Islet precursor cell (in vitro differentiated cells): ENCODE results near the gene WNT3.
"Not testable (repeated sequence)": the region's sequence is repeated elsewhere in the genome, so short reads cannot be mapped to it uniquely, and the experiment has no call there.

Experiments
- DNase-seq: peaks from one replicate; pipeline ENCODE4 v3.0.0-alpha.2; 2018

Gene WNT3

DNA sequence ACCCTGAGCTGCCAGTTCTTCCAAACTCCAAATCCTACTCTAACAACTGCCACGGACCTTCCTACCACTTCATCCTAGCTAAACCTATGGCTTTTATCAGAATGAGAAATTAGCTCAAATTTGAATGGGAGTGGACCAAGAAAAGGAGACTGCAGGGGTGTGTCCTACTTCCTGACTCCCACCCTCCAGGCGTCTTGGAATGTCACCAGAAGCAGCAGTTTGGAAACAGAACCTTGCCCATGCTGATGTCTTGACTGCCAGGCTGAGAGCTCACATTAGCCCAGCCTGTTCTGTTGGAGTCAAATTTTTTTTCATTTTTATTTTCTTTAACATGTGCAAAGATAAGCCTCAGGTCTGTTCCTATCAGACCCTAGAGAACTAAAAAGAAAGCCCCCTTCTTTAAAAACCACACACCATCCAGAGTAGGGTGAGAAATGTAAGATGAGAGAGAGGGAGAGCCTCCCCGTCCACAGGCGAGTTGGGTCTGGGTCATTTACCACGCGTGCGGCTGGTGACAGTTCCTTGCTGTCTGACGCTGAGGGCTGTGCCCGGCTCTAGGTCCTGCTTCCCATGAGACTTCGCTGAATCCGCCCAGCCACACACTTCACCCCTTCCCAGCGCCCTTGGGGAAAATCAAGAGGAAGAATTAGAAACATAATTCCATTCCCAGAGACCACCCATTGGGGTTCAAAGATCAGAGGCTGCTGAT is 54.3 kb downstream of the WNT3 start:
- DNase-seq, result peak; percentile 50

DNA sequence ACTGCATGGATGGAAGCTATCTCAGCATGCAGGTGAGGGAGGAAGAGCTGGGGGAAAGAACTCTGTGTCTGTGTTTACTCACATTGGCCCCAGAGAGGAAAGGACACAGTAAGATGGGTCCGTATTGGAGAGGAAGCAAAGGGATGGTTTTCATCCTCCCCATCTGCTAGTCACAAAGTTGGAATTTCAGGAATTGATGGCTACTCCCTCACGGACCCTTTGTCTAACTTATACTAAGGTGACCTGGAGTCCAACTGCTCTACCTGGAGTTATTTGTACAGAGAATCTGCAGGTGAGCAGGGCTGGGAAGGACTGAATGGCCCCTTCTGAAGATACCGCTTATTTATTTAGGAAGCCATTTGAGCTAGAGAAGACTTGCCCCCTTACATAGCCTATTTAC is 55.1 kb downstream of the WNT3 start:
- peak; percentile 44 for DNase-seq

DNA sequence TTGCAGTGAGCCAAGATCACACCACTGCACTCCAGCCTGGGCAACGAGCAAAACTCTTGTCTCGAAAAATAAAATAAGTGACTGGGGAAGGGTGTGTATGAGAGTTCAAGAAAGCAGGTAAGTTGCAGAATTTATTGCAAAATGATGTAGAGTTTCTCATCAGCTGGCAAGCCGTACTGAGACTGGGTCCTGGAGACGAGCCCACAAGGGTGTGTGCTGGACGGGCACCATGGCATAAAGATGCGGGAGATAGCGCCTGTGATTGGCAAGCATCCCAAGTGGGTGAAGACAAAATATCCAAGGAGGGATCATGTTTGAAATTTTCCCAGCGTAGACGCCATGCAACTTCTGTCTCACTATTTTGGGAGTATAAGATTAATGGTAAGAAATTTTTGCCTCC is 59.4 kb downstream of the WNT3 start:
- no peak for DNase-seq

DNA sequence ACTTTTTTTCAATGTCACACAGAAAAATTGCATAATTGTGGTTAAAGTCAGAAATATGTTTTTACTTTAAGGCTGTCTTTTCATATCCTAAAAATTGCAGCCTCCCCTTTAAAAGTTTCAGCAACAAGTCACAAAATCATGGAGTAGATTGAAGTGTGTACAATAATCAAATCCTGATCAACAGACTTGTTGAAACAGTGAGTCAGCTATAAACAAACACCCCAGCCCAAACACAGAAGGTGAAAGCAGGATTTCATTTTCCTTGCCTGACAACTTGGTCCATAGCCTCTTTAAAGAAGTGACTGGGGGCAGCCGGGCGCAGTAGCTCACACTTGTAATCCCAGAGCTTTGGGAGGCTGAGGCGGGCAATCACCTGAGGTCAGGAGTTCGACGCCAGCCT is 59.9 kb downstream of the WNT3 start:
- no peak for DNase-seq

DNA sequence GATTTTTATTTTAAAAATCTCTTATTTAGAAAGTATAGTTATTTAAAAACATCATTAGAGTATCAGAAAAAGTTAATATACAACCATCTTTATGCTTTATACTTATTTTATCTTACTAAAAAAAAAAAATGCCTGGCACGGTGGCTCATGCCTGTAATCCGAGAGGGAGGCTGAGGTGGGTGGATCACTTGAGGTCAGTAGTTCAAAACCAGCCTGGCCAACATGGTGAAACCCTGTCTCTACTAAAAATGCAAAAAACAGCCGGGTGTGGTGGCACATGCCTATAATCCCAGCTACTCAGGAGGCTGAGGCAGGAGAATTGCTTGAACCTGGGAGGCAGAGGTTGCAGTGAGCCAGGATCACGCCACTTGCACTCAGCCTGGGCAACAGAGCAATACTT is 60.9 kb downstream of the WNT3 start:
- DNase-seq, result not testable (repeated sequence)

DNA sequence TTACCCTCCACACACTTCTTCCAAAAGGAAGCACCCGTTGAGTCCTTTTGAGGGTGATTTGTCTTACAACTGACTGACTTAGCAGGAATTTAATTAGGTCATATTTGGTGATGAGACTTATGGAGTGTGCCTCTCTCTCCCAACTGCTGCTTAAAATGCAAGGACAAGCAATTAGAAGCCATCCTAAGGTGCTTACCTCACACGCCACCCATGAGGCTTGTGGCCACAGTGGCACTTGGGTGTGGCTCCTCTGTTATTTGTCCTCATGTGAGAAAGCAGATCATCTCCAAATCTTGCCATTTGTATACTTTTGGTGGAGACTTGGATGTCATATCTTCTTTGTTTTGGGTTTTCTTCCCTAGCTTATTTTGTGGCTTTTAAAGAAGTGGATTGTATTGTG is 61.6 kb downstream of the WNT3 start:
- DNase-seq, result no peak

DNA sequence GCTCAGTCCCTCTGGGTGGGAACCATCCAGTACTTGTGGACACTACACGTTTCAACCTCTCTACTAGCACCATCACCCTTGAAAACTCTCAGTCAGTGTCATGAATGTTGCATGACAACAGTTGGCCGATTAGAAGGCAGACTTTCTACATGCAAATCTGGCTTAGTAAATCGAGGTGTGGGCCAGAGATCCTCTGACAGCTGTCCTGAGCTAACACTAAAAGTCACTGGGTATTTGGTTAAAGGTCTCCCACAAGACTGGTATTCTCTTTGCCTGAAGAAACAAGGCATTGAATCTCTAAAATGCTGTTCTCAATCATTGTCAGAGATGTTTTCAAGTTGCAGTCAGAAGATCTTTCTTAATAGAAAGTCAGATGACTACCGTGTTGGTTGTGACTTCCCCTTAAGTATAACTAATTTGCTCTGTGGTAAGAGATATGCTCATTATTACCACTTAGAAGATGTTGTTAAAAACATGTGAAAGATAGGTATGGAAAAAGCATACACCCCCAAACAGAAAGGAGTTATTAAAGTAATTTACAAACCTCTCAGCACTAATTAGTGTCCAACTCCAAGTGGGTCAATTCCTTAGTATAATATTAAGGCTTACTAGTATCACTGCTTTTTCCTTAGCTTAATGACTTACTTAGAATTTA is 62.3 kb downstream of the WNT3 start:
- no peak for DNase-seq

DNA sequence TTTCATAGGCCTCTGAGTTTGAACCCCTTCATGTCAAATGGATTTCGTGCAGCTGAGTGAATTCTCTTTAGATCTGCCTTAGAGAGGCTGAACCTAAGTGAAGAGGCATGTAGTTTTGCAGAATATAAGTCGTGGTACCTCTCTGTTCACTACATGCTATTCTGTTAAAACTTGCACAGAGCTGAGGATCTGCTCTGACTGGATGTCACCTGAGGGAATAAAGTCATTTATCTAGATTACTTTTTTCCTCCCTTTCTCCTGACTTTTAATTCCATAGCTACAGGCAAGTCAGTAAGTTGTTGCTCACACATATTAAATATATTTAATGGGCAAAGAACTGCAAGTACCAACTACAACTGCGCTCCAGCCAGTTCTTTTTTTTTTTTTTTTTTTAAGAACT is 64.7 kb downstream of the WNT3 start:
- DNase-seq, result no peak

DNA sequence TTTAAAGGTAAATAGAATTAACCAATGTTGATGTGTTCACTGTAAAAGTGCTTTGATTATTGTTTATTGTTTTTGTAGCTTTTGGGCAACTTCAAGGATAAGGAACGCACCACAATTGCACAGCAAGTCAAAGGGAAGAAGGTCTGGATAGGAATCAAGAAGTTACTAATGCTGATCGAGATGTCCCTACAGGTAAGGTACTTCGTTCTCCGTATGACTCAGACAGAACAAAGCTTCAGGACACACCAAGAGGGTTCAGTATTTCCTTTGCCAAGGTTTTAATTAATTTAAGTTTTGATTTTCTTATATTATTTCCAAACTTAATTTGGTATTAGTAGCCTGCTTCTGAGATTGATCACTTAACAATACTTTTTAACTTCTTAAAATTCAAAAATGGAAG is 67.1 kb downstream of the WNT3 start:
- DNase-seq, result no peak

DNA sequence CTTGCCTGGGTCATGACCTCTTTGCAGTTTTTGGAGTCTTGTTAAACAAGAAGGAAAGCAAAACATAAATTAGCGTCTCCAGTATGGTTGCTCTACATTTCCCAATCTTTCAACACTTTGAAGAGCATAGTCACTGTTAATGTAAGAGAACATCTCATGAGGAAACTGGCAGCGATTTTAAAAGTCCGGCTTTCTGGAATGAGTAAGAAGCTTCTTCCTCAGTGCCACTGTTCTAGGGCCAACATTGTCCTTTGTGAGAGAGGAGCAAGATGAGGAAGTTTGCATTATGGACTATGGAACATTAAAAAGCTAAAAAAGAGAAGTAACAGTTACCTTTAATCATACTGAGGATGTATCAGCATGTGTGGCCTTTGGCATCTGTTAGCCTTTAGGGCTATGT is 73.1 kb downstream of the WNT3 start:
- DNase-seq, result no peak

DNA sequence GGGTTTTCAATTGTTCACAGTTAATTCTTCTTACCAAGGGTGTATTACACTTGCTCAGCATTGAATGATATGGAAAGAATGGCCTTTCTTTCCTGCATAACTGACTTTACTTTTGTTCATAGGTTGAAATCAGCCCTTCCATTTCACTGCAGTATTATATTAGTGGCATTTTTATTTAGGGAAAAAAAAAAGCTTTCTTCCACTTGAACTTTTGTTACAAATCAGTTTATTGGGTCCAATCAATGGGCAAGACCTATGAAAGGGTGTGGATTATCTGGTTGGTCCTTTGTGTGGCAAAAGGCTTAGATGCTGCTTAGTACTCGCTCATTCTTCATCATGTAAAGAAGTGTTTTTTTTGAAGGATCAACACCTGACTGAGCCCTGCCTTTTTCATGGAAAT is 74.1 kb downstream of the WNT3 start:
- no peak for DNase-seq

DNA sequence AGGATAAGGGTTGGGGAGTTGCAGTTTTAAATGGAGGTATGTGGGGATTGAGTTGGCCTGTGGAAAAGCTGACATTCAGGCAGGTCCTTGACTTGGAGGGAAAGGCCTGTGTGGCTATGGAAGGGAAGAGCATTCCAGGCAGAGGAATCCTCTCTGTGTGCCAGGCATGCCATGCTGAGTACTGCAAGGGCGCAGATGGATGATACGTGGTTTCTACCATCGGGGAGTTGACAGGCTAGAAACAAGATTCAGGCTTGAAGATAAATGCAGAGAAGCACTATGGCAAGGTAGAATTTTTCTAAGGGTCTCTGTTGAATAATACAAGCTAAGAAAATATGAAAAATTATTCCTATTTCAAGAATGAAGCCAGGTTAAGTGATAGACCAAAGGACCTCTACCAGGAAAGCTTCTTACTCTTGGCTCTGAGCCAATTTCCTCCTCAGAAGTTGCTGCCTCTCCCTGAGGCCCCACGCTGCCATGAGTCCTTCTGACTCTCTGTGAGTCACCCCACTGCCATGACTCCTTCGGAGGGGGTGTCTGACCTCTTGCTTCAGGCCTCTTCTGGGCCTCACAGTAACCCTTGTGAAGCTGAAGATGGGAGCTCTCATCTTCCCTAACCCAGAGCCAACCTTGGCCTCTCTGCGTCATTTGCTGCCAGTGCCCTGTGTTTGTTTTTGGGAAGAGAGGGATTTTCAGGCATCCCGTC is 75.8 kb downstream of the WNT3 start:
- DNase-seq, result no peak

DNA sequence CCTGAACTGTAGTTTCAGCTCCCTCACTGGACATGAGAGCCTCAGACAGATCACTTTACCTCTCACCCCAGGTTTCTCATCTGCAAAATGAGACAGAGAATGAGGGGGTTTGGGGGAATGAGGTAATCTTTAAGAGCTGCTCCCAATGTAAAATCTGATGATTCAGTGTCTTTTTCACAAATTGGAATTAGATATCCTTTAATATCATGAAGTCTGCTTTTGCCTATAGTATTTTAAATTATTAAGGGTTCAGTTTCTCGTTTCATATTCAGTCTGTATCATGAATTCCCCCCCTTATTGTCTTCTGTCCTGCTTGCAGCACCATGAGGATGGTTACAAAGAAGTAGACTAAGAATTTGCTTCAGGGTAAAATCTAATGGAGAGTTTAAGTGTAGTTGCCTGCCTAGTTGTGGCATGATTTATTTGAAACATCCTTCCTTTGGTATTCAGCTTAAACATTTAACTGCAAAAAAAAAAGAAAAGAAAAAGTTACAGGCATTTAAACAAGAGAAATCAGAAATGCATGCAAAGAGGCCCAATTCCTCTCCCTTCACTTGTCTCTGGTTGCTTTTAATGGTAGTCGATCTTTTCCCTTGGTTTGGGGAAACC is 77.3 kb downstream of the WNT3 start:
- DNase-seq, result no peak

DNA sequence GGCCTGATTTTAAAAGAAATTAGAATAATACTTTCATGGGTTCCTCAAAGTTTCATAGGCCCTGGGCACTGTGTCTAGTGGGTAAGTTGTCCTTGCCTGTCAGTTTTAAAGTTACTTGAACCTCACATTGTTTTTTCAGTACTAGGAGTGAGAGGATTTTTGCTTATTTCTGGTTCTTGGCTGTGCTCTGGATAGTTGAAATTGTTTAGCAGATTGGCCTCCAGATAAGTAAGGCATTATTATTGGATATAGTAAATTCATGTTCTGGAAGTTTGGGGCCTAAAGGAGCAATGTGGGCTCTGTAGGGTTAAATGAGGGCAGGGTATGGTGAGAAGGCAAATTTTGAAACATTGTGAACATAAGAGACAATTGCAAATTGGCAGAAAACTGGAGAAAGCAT is 78.5 kb downstream of the WNT3 start:
- no peak for DNase-seq

DNA sequence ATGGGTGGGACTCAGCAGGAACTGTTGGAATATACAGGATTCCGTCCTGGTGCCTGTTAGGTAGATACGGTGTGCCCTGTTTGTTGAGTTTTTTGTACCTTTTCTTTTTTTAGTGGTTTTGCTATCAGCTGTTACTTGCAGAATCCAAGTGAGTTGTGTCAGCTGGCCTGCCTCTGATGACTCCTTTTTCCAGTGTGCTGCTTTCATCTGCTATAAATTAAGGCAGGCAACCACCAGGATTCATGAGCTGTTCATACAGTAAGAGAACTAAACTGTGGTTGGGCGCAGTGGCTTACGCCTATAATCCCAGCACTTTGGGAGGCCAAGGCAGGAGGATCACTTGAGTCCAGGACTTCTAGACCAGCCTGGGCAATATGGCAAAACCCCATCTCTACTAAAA is 79.9 kb downstream of the WNT3 start:
- DNase-seq, result no peak

DNA sequence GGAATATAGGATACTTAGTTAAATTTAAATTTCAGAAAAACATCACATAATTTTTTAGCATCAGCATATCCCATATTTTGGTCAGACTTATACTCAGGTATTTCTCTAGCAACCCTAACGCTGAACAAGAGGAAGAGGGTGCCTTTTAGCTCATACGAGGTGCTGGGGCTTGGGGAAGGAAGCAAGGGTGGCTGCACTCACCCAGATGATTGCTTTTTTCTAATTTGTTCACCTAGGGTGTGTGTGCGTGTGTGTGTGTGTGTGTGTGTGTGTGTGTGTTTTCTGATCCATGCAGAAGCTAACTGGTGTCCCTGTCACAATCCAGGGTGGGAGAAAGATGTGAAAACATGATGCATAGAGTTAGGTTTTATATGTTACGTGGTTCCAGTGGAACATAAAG is 81.2 kb downstream of the WNT3 start:
- DNase-seq, result no peak

DNA sequence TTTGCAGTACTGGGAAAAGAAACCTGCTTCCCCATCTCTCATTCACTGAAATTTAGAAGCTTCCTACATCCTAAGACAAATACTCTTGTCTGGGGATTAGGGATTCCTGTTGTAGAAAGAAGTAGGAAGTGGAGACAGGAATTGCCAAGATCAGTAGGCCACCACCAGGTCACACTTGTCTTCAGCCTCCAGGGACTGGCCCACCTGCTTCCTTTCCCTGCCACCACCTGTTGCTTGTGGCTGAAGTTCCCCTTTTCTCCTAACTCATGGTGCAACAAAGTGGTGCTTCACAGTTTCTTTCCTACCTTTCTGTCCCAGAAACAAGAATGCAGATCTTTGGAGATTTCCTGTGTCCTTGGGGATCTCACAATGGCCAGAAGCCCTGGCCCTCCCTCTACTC is 82.4 kb downstream of the WNT3 start:
- no peak for DNase-seq

DNA sequence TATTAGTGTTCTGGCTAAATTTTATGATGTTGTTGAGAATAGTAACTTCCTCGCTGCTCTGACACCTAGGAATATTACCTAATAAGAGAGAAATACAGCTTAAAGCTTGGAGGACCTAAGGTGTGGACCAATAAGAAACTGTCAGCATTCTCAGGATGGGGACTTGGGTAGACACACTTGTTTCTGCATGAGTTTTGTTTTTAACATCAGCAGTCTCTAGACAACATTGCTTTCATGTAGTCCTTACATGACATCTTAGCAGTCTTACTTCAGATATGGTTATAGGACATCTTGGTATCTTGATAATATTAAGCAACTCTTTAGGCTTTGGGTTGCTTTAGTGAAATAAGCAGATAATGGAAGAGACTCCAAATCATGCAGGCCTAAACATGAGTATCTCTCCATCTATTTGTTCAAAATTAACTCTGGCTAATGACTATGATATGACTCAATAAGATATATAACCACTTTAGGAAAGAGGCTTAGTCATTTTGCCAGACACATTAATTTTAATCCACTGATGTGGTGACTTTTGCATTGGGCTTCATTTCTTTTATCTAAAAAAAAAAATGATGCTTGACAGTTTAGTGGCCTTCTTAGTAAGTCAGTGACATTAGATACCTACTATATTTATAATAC is 84.5 kb downstream of the WNT3 start:
- no peak for DNase-seq

DNA sequence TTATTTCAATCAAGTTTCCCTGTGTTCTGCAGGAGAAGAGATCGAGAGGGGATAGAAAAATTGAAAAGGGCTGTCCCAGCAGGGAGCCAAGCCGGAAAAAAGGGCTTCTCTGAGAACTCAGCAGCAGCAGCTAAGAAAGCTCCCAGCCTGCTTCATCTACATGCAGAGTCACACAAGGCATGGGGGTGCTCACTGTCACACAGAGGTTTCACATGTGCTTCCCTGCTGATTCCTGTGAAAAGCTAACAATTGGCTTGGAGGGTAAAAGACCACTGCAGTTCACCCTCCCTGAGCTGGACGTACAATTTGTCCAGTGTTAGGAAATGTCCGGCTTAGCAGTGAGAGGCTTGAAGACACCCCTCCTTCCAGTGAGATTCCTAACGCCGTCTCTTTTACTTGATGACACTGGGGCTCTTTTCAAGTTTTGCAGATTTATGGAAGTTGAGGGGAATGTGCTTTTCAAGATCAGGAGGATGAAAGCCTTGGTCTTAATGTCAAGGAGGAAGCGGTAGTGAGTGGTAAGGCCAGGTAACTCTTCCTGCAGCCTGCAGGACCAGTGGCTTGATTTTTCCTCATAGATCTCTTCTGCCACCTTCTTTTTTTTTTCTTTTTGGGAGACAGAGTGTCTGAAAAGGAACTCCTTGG is 85.6 kb downstream of the WNT3 start:
- no peak for DNase-seq

DNA sequence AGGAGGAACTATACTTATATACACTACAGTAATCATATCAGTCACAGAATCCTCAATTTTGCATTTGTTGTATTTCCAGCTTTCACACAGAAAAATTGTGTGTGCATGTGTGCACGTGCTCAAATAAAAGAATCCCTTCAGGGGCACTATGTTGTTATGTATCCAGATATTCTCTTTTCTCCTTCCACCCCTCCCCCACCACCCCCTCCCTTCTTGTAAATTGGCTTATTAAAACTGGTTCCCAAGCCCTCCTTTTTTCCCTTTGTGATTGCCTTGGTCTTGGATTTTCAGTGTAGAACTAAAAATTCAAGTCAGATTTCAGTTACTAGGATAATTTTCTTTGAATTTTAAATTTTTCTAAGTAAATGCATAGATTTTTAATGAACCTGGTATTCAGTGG is 86.3 kb downstream of the WNT3 start:
- no peak for DNase-seq

DNA sequence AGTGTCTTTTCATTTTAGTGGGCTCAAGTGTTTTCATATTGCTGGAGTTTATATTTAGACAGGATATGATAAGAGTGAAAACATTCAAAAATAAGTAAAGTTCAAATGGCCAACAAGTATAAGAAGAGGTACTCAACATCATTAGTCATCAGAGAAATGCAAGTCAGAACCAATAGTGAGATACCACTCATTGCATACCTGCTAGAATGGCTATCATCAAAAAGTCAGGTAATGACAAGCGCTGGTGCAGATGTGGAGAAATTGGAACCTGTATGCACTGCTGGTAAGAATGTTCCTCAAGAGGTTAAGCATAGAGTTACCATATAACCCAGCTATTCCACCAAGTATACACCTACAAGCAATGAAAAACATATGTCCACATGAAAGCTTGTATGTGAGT is 87.8 kb downstream of the WNT3 start:
- no peak for DNase-seq

DNA sequence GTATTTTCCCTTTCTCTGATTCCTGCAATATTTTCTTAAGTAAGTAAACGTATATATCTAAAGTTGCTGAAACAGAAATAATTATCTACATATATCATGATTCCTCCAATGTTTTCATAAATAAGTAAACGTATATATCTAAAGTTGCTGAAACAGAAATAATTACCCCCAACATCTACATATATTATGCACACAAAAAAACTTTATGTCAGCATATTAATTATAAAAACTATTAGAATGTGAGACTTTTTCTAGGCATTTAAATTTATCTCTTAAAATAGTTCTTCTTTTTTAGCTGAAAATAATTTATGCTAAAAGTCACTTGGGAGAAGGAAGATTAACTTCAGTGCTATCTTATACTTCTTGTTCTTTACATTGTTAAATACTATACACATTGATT is 88.5 kb downstream of the WNT3 start:
- no peak for DNase-seq
